ENCODE results near the gene SSX2IP.

GRCh38 chr1:84724128-84724860 is 34.0 kb upstream of the SSX2IP start:
- TF ChIP-seq POLR2AphosphoS5 (IDR thresholded peaks at IDR 0.05) (no peak), POLR2A (IDR thresholded peaks at IDR 0.05) (no peak), CTCF (IDR thresholded peaks at IDR 0.05) (no peak)
